HG03039 (cell line): ENCODE measurements around the gene TEX101.
"Not testable (repeated sequence)": the region's sequence is repeated elsewhere in the genome, so short reads cannot be mapped to it uniquely, and the experiment has no call there.

Experiments
- ATAC-seq: cut with Tn5 transposase; IDR thresholded peaks from one replicate; pipeline ENCODE4 v1.9.1; 2021; ENCODE audit warnings: mild to moderate bottlenecking, moderate library complexity; ENCODE audit not compliant: unreplicated experiment

The TEX101 gene

GRCh38 chr19:43416951-43417623, 2.4 kb downstream of the TEX101 start:
- ATAC-seq: no peak

- no peak for ATAC-seq
Measured at GRCh38 chr19:43420954-43421353, 6.3 kb downstream of the TEX101 start.

DNA sequence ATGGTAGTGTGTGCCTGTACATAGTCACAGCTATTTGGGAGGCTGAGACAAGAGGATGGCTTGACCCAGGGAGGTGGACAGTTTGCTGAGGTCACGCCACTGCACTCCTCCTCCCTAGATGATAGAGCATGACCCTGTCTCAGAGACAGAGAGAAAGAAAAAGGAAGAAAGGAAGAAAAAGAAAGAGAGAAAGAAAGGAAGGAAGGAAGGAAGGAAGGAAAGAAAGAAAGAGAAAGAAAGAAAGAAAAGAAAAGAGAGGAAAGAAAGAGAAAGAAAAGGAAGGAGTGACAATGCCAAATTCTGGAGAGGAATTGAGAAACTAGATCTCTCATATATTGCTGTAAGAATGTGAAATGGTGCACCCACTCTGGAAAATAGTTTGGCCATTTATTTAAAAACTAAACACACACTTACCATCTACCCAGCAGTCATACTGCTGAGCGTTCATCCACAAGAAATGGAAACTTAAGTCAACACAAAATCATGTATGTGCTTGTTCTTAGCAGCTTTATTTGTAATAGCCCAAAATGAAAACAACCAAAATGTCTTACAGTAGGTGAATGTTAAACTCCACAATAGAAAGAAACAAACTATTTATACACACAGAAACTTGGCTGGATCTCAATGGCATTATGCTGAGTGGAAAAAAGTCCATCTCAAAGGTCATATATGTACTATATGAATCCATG, 7.5 kb downstream of the TEX101 start:
- no peak for ATAC-seq

DNA sequence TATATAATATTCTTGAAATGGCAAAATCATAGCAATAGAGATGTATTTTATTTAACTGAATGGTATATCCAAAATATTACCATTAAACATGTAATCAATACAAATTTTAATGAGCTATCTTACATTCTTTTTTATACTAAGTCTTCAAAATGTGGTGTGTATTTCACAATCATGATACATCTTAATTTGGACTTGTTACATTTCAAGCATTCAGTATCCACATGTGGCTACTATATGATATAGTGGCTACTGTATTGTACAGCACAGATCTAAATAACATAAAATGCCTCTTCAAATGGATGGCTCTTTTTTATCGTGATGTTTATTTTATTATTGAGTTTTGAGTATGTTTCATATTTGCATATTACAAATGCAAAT, 8.0 kb downstream of the TEX101 start:
- no peak for ATAC-seq

DNA sequence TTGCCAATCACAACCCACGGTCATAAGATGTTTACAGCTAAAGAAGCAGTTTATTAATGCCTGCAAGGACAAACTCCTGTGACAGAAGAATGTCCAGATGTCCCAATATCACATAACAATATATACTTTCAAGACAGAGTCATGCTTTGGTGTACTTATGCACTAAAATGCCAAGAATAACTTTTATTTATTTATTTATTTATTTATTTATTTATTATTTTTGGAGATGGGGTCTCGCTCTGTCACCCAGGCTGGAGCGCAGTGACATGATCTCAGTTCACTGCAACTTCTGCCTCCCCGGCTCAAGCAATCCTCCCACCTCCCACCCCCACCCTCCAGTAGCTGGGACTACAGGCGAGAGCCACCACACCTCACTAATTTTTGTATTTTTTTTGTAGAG, 9.1 kb downstream of the TEX101 start:
- no peak for ATAC-seq

DNA sequence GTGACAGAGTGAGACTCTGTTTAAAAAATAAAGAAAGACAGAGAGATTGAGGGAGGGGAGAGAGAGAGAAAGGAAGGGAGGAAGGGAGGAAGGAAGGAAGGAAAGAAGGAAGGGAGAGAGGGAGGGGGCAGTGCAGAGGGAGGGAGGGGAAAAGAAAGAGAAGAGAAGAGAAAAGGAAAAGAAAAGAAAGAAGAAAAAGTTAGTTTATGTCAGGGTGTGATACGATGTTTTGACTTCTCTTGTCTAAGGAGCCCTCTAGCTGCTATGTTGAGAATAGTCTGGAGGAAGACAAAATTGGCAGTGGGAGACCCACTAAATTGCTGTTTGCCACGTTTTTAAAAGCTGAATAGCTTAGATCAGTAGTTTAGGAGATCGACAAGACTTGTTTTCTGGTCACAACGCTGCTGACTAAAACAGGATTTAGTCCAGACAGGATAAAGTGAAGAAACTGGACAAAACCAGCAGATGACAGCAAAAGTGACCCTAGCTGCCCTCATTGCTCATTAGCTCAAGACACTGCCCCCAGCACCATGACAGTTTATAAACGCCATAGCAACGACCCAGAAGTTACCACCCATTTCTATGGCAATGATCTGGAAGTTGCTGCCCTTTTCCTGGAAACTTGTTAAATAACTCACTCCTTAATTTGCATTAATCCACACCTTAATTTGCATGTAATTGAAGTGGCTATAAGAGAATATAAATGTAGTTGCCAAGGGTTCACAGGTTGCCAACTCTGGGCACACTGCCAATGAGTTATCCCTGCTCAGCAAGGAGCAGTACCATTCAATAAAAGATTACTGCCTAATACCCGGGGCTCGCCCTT, 11.1 kb downstream of the TEX101 start:
- ATAC-seq: no peak

GRCh38 chr19:43429395-43429794, 14.7 kb downstream of the TEX101 start:
- ATAC-seq: no peak

DNA sequence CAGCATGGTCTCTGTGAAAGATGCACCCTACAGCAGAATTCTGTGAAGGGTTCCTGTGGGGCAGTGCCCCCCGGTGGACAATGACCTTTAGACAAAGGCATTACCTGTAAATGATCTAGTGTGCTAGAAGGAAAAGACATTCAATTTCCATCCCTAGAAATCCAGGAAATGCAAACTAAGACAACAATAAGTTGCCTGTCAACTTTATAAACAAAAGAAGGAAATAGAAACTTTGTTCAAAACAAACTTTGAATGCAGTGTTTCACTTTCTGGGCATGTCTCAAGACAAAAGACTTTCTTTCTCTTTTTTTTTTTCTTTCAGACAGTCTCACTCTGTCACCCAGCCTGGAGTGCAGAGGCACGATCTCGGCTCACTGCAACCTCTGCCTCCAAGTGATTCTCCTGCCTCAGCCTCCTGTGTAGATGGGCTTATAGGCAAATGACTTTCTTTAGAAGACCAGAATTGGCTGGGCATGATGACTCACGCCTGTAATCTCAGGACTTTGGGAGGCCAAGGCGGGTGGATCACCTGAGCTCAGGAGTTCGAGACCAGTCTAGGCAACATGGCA, 15.5 kb downstream of the TEX101 start:
- no peak for ATAC-seq

DNA sequence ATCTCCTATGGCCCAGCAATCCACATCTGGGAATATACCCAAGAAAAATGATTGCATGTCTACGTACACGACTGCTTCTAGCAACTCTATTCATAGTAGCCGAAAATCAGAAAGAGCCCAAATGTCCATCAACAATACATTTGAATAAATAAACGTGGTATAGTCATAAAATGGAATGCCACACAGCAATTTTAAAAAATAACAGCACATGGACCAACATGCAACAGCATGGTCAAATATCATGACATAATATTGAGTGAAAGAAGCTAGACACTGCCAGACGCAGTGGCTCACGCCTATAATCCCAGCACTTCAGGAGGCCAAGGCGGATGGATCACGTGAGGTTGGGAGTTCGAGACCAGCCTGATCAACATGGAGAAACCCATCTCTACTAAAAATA, 16.3 kb downstream of the TEX101 start:
- ATAC-seq: no peak

- ATAC-seq: no peak
Measured at GRCh38 chr19:43433358-43433673, 18.6 kb downstream of the TEX101 start.

DNA sequence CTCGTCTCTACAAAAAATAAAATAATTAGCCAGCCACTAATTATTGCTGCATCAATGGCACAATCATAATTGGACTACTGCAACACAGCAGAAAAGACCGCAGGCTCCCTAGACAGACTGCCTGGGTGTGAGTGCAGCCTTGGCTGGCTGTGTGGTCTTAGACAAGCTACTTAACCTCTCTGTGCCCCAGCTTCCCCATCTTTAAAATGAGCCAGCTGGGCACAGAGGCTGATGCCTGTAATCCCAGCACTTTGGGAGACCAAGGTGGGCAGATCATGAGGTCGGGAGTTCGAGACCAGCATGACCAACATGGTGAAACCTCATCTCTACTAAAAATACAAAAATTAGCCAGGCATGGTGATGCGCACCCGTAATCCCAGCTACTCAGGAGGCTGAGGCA, 19.0 kb downstream of the TEX101 start:
- ATAC-seq: no peak

DNA sequence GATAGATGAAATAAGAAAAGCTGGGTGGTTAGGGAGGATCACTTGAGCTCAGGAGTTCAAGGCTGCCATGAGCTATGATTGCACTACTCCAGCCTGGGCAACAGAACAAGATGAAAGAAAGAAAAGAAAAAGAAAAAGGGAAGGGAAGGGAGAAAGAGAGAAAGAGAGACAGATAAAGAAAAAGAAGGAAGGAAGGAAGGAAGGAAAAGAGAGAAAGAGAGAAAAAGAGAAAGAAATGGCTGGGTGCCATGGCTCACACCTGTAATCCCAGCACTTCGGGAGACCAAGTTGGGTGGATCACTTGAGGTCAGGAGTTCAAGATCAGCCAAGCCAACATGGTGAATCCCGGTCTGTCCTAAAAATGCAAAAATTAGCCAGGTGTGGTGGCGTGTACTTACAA, 21.1 kb downstream of the TEX101 start:
- ATAC-seq: no peak

DNA sequence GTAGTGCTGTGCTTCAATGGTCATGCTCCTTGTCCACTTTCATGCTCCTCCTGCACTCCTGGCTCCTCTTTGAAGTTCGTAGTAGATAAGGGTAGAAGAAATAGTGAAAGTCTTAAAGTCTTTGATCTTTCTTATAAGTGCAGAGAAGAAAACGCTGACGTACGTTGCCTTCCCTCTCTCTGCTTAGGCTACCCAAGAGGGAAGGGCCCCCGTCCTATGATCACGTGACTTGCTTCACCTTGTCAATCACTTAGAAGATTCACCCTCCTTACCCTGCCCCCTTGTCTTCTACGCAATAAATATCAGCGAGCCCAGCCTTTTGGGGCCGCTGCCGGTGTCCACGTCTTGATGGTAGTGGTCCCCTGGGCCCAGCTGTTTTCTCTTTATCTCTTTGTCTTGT, 22.6 kb downstream of the TEX101 start:
- ATAC-seq: not testable (repeated sequence)

DNA sequence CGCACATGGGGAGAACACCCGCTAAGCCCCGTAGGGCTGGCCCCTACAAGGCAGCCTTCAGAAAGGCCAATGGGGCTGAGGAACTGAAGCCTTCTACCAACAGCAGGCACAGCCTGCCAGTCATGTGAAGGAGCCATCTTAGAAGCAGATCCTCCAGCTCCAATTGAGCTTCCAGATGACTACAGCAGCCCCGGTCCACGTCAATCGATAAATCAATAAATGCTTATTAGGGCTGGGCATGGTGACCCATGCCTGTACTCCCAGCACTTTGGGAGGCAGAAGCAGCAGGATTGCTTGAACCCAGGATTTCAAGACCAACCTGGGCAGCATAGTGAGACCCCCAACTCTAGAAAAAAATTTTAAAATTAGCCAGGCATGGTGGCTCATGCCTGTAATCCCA, 23.0 kb downstream of the TEX101 start:
- ATAC-seq: no peak

DNA sequence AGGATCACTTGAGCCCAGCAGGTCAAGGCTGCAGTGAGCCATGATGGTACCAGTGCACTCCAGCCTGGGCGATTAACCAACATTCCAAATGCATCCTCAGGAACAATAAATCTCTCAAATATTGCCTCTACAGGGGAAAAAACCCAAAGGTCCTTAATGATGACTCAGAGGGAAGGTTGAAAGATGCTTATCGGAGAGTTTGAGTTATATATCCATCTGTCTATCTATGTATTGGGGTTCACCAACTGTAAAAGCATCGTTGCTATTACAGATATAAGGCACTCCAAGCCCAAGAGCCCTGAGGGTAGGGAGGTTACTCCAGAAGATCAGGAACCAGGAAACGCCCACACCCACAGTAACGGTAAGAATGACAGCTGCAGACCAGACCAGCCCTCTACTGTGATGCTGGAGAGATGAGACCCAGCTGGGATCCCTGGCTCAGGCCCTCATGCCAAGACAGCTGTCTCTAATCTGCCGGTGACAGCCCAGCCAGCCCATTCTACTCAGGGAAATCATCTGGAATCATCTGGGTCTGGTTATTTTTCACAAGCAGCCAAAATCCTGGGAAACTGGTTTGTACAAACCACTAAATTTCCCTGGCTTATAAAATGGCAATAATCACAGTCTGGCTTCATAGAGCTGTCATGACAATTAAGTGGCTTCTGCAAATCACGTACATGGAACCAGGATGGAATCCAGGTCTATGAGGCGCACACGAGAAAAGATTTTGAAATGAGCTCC, 23.8 kb downstream of the TEX101 start:
- no peak for ATAC-seq

DNA sequence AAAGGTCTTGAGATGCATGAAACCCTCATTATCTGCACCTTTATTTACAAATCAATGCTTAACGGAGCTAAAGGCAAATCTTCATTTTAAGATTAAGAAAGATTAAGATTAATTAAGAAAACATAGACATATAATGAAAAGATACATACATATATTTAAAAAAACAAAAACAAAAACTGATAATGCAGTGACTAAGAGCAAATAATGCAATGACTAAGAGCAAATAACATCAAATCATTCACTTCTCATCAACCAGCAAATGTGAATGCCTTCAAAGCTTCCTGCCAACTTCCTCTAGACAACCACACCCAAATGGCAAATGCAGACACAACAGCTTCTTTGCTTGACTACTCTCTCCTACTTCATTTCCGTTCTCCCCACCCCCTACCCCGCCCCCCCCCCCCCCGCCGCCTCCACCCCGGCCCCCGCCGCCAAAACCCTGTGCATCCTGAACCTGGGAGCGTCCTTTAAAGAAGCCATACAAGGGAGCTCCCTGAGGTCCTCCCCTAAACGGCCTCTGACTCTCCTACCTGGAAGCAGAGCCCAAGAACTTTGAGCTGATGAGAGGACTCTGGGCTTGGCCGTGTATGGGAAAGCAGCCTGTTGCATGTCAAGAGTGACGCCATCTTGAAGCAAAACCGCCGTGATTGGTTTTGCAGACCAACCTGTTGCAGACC, 24.5 kb downstream of the TEX101 start:
- no peak for ATAC-seq

DNA sequence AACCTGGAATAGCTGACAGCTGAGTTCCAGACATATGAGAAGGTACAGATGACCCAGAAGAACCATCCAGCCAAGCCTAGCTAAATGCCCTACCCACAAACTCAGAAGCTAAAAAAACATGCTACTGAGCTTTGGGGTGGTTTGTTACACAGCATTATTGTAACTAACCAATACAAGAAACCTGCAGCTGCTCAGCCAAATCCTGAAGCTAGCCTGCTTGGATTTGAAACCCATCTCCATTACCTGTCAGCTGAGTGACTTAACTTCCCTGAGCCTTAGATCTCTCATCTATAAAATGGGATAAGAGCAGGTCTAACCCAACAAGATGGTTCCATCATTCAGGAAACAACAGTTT, 25.0 kb downstream of the TEX101 start:
- no peak for ATAC-seq

GRCh38 chr19:43441716-43442115, 27.0 kb downstream of the TEX101 start:
- ATAC-seq: no peak

GRCh38 chr19:43444091-43444490, 29.4 kb downstream of the TEX101 start:
- ATAC-seq: not testable (repeated sequence)

GRCh38 chr19:43444531-43445287, 30.0 kb downstream of the TEX101 start:
- ATAC-seq: no peak
